Large intestine (tissue), 3 donors: ENCODE data around the gene GRAMD1B. TPM values are rescaled to one million over a fixed set of nuclear protein-coding genes. Genes with fewer than 3 reads are reported as not detected.

ENCODE experiments used
- DNase-seq, 2 donors: peaks; one replicate each; pipeline versions ENCODE4 v3.0.0 to v3.0.0-alpha.2; 2013
- H3K27ac ChIP-seq: one replicate; pipeline ENCODE4 v1.5.1; 2013; ENCODE audit warnings: low read length
- H3K27me3 ChIP-seq: 2 replicates; pipeline ENCODE4 v1.6.1; 2013; ENCODE audit warnings: low read length; ENCODE audit not compliant: control insufficient read depth, insufficient read depth
- H3K36me3 ChIP-seq: 2 replicates; pipeline ENCODE4 v1.6.1; 2013; ENCODE audit warnings: low read length; ENCODE audit not compliant: control insufficient read depth, insufficient read depth
- H3K4me1 ChIP-seq: one replicate; pipeline ENCODE4 v1.6.1; 2013; ENCODE audit warnings: low read length; ENCODE audit not compliant: control insufficient read depth, insufficient read depth
- H3K4me3 ChIP-seq: one replicate; pipeline ENCODE4 v1.5.1; 2013; ENCODE audit warnings: low read length
- H3K9me3 ChIP-seq: one replicate; pipeline ENCODE4 v1.6.1; 2013; ENCODE audit warnings: mild to moderate bottlenecking, low read depth, low read length, moderate library complexity; ENCODE audit not compliant: control insufficient read depth
- WGBS: methylation state at CpG from one replicate; pipeline ENCODE4 v1.1.5; 2013; ENCODE audit warnings: low lambda C conversion rate; ENCODE audit not compliant: insufficient coverage; 5-methylcytosine and 5-hydroxymethylcytosine counted together
- polyA plus RNA-seq: library from polyadenylated mRNA; unstranded; fragments of 120-200 nt; gene quantifications from one replicate; pipeline ENCODE4 v1.2.1, GENCODE V29; 2013

The GRAMD1B gene
- polyA plus RNA-seq, 1 donor = 51.5 TPM

GRCh38 chr11:123392431-123392830, 37.6 kb upstream of the GRAMD1B start:
- no peaks in the 10 kb centered on the region for H3K4me1 ChIP-seq
- H3K27me3 ChIP-seq = peaks cover 6% of the 10 kb centered on the region
- no peak overlapping the region for H3K4me3 ChIP-seq
- H3K27ac ChIP-seq = no peak overlapping the region
- H3K9me3 ChIP-seq = no peaks in the 10 kb centered on the region
- DNase-seq = no peak
- H3K36me3 ChIP-seq = no peaks in the 10 kb centered on the region

DNA sequence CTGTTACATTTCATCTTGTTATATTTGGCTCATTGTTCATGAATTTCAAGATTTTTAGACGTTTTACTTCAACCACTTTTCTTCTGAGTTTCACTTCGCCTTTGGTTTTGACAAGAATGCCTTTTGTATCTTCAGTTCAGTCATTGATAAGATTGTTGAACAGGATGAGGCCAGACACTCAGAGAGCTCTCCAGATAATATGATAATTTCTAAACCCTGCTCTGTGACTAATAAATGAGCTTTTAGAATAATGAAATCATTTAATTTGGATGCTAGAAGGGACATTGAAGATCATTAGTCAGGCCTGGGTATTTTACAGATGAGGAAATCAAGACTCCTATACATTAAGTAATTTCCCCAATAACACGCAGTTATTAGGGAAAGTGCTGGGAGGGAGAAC, 37.2 kb upstream of the GRAMD1B start:
- no peaks in the 10 kb centered on the region for H3K4me1 ChIP-seq

DNA sequence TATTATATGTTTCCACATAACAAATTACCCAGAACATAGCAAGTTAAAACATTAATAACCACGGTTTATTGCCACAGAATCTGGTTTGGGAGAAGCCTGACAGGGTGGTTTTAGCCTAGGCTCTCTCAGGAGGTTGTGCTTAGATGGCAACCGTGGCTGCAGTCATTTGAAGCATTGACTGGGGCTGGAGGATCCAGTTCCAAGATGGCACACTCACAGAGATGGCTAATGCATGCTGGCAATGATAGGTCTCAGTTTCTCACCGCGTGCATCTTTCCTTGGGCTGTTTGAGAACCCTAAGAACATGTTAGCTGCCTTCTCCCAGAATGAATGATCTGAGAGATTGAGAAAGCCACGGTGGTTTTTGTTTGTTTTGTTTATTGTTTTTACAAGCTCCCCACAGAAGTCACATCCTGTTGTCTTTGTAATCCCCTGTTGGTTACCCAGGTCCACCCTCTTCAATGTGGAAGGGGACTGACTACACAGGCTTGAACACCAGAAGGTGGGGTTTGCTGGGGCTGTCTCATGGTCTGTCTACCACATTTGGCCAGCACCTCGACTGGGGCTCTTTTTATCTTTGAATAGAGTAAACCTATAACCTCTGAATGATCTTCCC, 36.6 kb upstream of the GRAMD1B start:
- Histone ChIP-seq H3K4me3 (no peak overlapping the region), H3K4me1 (no peaks in the 10 kb centered on the region), H3K27ac (no peak overlapping the region), H3K27me3 (peaks cover 6% of the 10 kb centered on the region), H3K36me3 (no peaks in the 10 kb centered on the region), H3K9me3 (no peaks in the 10 kb centered on the region)
- DNase-seq = no peak
- WGBS = 100% methylated on average over 1 of the region's 6 CpGs

More for the DNA sequence above, 37.2 kb upstream of the GRAMD1B start:
- no peaks in the 10 kb centered on the region for H3K36me3 ChIP-seq
- peaks cover 6% of the 10 kb centered on the region for H3K27me3 ChIP-seq
- no peak for DNase-seq
- H3K9me3 ChIP-seq = no peaks in the 10 kb centered on the region
- no CpG with 5 or more reads among the region's 3 CpGs for WGBS
- H3K27ac ChIP-seq = no peak overlapping the region
- no peak overlapping the region for H3K4me3 ChIP-seq

- 20% methylated on average over 1 of the region's 7 CpGs for WGBS
- Histone ChIP-seq H3K4me3 (no peak overlapping the region), H3K4me1 (peaks cover 25% of the 10 kb centered on the region), H3K9me3 (no peaks in the 10 kb centered on the region), H3K27me3 (peaks cover 4% of the 10 kb centered on the region), H3K36me3 (no peaks in the 10 kb centered on the region), H3K27ac (no peak overlapping the region)
- DNase-seq = no peak
Measured at GRCh38 chr11:123404676-123405075, 25.4 kb upstream of the GRAMD1B start.

GRCh38 chr11:123405123-123405592, 24.9 kb upstream of the GRAMD1B start:
- no peak for DNase-seq
- Histone ChIP-seq H3K36me3 (no peaks in the 10 kb centered on the region), H3K4me3 (no peak overlapping the region), H3K27ac (no peak overlapping the region), H3K4me1 (peaks cover 29% of the 10 kb centered on the region), H3K27me3 (peaks cover 4% of the 10 kb centered on the region), H3K9me3 (no peaks in the 10 kb centered on the region)
- WGBS = no CpG with 5 or more reads among the region's 5 CpGs

GRCh38 chr11:123406441-123407129, 23.5 kb upstream of the GRAMD1B start:
- no peak overlapping the region for H3K4me3 ChIP-seq
- H3K27me3 ChIP-seq = no peaks in the 10 kb centered on the region
- no CpG with 5 or more reads among the region's 4 CpGs for WGBS
- DNase-seq = no peak
- no peaks in the 10 kb centered on the region for H3K9me3 ChIP-seq
- H3K36me3 ChIP-seq = no peaks in the 10 kb centered on the region
- peaks cover 32% of the 10 kb centered on the region for H3K4me1 ChIP-seq
- no peak overlapping the region for H3K27ac ChIP-seq

GRCh38 chr11:123407130-123407995, 22.7 kb upstream of the GRAMD1B start:
- Histone ChIP-seq H3K27ac (no peak overlapping the region), H3K9me3 (no peaks in the 10 kb centered on the region), H3K4me1 (peaks cover 32% of the 10 kb centered on the region), H3K36me3 (no peaks in the 10 kb centered on the region), H3K27me3 (no peaks in the 10 kb centered on the region), H3K4me3 (no peak overlapping the region)
- peak; percentile 70 to 77 for DNase-seq
- 0% methylated on average over 1 of the region's 7 CpGs for WGBS

DNA sequence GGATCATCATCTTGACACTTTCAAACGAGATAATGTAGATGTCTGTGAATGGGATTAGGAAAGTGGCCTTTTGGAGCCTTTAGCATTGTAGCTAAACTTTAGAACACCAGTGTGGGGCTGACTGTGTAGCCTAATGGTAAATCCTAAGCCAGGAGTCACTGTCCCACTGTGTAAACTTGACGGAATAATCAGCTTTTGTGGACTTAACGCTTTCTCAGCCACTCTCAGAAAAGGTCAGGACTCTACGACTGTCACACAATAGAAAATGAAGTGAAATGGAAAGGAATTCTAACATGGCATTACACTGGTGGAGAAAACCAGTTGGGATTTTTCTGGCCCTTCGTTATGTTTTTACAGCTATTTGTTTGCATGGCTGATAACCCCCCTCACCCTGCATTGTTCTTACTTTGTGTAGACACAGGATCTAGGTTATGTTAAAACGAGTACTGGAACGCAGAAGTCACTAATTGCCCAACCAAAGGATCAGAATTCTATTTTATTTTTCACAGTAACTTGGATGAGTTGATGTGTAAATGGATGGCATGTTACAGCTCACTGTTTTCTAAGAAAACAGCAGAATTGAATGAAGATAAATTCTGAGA, 22.0 kb upstream of the GRAMD1B start:
- 41% methylated on average over 2 of the region's 7 CpGs for WGBS
- no peaks in the 10 kb centered on the region for H3K27me3 ChIP-seq
- no peak overlapping the region for H3K27ac ChIP-seq
- H3K36me3 ChIP-seq = no peaks in the 10 kb centered on the region
- peak in 1 of 2 donors; percentile 9 for DNase-seq
- no peak overlapping the region for H3K4me3 ChIP-seq
- H3K9me3 ChIP-seq = no peaks in the 10 kb centered on the region
- peaks cover 33% of the 10 kb centered on the region for H3K4me1 ChIP-seq

DNA sequence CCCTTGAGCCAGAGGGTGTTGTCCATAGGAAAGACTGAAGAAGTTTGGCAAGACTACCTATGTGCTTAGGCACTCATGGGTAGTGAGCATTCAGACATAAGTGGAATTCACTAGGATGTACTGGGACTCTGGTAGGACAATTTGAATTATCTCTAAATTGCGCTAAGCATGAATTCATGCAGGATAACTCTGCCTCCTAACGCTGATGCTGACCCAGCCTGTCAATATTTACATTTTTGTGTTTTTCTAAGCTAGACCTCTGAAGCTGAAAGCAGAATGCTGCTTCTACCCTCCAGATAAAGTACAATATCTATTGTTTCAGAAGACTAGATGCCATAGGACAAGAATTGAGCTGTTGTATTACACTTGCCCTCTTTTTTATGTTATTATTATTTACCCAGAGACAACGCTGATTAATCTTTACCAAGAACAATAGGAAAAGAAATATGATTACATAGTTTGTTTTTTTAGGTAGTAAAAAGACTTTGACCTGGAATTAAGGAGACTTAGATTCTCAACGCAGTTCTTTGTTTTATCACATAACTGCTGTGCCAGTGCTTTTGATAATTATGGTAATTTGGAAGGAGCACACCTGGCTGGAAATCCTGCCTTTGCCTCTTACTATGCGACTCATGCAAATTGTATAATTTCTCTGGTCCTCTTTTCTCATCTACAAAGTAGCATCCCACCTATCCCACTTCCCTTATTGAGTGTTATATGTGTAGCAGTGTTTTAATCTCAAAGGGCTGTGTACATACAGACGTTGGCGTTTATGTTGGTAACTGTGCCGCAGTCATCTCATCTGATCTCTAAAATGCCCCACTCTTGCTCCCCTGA, 21.2 kb upstream of the GRAMD1B start:
- Histone ChIP-seq H3K36me3 (no peaks in the 10 kb centered on the region), H3K27me3 (no peaks in the 10 kb centered on the region), H3K9me3 (no peaks in the 10 kb centered on the region), H3K27ac (no peak overlapping the region), H3K4me3 (no peak overlapping the region), H3K4me1 (peaks cover 38% of the 10 kb centered on the region)
- DNase-seq = peak in 1 of 2 donors; percentile 40
- 40% methylated on average over 1 of the region's 8 CpGs for WGBS
